C4-2B (cell line): ENCODE measurements around the gene CABLES2.

Experiments used
- H3K27ac ChIP-seq: fragments of 450-650 bp; 2 replicates; pipeline ENCODE4 v1.5.1; 2017
- CTCF ChIP-seq: fragments of 450-650 bp; conservative IDR thresholded peaks from 2 replicates; pipeline ENCODE4 v1.5.1; 2017; ENCODE audit warnings: mild to moderate bottlenecking
- ZFX ChIP-seq: fragments of 450-650 bp; IDR thresholded peaks from 2 replicates; pipeline ENCODE4 v1.6.1; 2017

The CABLES2 gene

GRCh38 chr20:62449951-62450691 is 43.0 kb upstream of the CABLES2 start:
- no peak overlapping the region for H3K27ac ChIP-seq
- TF ChIP-seq ZFX (no peak), CTCF (no peak; the same call in 1 of the 2 replicates)

GRCh38 chr20:62448788-62449187 is 41.7 kb upstream of the CABLES2 start:
- no peak overlapping the region for H3K27ac ChIP-seq
- TF ChIP-seq ZFX = no peak
- TF ChIP-seq CTCF = no peak

GRCh38 chr20:62448038-62448437 is 41.0 kb upstream of the CABLES2 start:
- no peak overlapping the region for H3K27ac ChIP-seq

GRCh38 chr20:62446888-62447869 is 40.1 kb upstream of the CABLES2 start:
- TF ChIP-seq CTCF (no peak), ZFX (no peak)
- no peak overlapping the region for H3K27ac ChIP-seq

More at GRCh38 chr20:62448038-62448437, 41.0 kb upstream of the CABLES2 start:
- TF ChIP-seq CTCF (no peak), ZFX (no peak)

- no peak overlapping the region for H3K27ac ChIP-seq
- TF ChIP-seq CTCF = no peak
- no peak for TF ChIP-seq ZFX
Measured at GRCh38 chr20:62446481-62446880, 39.4 kb upstream of the CABLES2 start.

GRCh38 chr20:62445553-62446340 is 38.7 kb upstream of the CABLES2 start:
- no peak for TF ChIP-seq ZFX
- no peak for TF ChIP-seq CTCF
- no peak overlapping the region for H3K27ac ChIP-seq
